Esophagus muscularis mucosa (tissue), 4 donors: ENCODE results near the gene NCAPH2. TPM values are rescaled to one million over a fixed set of nuclear protein-coding genes. Genes with fewer than 3 reads are reported as not detected.

Experiments
- DNase-seq: peaks from one replicate; pipeline ENCODE4 v3.0.0-alpha.2; 2017; ENCODE audit errors: extremely low spot score
- H3K27ac ChIP-seq, 4 donors: fragments of 200-600 bp; sonication (generic); replicated peaks in 1 of 4; 1 replicate in 3 of 4; 2 replicates in 1 of 4; pipeline ENCODE4 v1.5.1; 2016 to 2019; ENCODE audit warnings: mild to moderate bottlenecking in 1 of 4
- H3K27me3 ChIP-seq, 4 donors: fragments of 200-600 bp; sonication (generic); one replicate each; pipeline versions ENCODE4 v1.5.1 to v1.6.0; 2016 to 2019
- H3K36me3 ChIP-seq, 4 donors: fragments of 200-600 bp; sonication (generic); one replicate each; pipeline ENCODE4 v1.5.1; 2016 to 2019
- H3K4me1 ChIP-seq, 4 donors: fragments of 200-600 bp; sonication (generic); one replicate each; pipeline ENCODE4 v1.5.1; 2016 to 2019
- H3K4me3 ChIP-seq, 4 donors: fragments of 200-600 bp; sonication (generic); 1 replicate in 2 of 4; 2 replicates in 2 of 4; pipeline ENCODE4 v1.5.1; 2016 to 2019; ENCODE audit warnings: mild to moderate bottlenecking in 4 of 4, moderate library complexity in 1 of 4
- H3K9me3 ChIP-seq, 4 donors: fragments of 200-600 bp; sonication (generic); 1 replicate in 3 of 4; 2 replicates in 1 of 4; pipeline ENCODE4 v1.5.1; 2016 to 2019
- CTCF ChIP-seq, 3 experiments: fragments of 200-600 bp in 2 of 3; fragments of 450-650 bp in 1 of 3; sonication (generic) in 2 of 3; IDR thresholded peaks; one replicate each; pipeline ENCODE4 v1.5.1; 2017 to 2019; ENCODE audit warnings: antibody characterized with exemption in 3 of 3, mild to moderate bottlenecking in 2 of 3, moderate library complexity in 1 of 3
- EP300 ChIP-seq: sonication (generic); formaldehyde crosslinking; IDR thresholded peaks from one replicate; pipeline ENCODE4 v1.6.1; 2017; ENCODE audit warnings: antibody characterized with exemption
- POLR2A ChIP-seq: fragments of 450-650 bp; IDR thresholded peaks from one replicate; pipeline ENCODE4 v1.6.1; 2017; ENCODE audit warnings: antibody characterized with exemption, moderate library complexity, mild to moderate bottlenecking, low read depth
- POLR2AphosphoS5 ChIP-seq, 2 donors: sonication (generic); formaldehyde crosslinking; IDR thresholded peaks; one replicate each; pipeline ENCODE4 v1.6.1; 2017; ENCODE audit warnings: antibody characterized with exemption in 2 of 2
- WGBS: methylation state at CpG from one replicate; pipeline ENCODE4 v1.1.5; 2018; 5-methylcytosine and 5-hydroxymethylcytosine counted together
- intact Hi-C: fragments of 100-400 bp; cut with DNase I; formaldehyde crosslinking; loops from one replicate; pipeline ENCODE4 v1.15.1; 2023
- total RNA-seq, 4 donors: library from RNA; depleted of rRNA; stranded (reverse); fragments of >200 nt; gene quantifications; one replicate each; pipeline versions ENCODE4 v1.1.0 to v1.2.1, GENCODE V29; 2016

Gene NCAPH2
- total RNA-seq, 4 donors from 2014 or later, result 30.3 to 44.6 (median 41.7) TPM

DNA sequence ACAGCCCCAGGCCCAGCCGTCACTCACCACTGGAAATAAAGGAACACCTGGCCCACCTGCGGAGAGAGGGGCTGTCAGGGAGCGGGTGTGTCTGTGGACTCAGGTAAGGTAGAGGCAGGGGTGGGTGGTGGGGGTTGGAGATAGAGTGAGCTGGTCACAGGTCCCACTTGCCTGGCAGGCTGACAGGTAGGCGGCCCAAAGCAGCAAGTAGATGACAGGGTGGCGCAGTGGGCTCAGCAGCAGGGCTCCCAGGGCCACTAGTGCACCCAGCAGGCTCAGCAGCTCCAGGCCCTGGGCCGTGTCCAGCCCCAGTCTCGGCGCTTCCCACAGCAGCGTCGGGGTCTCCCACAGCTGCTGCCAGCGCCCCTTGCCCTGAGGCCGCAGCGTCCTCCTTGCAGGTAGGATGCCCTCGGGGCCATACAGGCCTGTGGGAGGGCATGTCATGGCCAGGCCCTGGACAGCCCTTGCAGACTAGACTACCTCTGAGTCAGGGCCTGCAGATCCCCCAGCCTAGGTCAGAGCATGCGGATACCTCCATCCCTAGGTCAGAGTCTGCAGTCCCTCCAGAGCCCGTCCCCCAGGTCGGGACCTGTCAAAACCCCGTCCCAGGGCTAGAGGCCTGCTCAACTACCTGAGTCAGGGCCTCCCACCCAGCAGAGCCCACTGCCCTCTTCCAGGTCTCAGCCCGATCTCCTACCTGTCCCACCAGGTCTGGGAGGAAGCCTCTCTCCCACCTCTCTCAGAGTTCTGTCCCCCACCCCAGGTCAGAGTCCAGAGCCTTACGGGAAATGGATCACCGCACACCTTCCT lies 1.2 kb upstream of the NCAPH2 start:
- no peak for DNase-seq
- TF ChIP-seq POLR2AphosphoS5 (IDR thresholded peaks at IDR 0.05) (no peak), CTCF (IDR thresholded peaks at IDR 0.05) (no peak), POLR2A (no peak), EP300 (no peak)

DNA sequence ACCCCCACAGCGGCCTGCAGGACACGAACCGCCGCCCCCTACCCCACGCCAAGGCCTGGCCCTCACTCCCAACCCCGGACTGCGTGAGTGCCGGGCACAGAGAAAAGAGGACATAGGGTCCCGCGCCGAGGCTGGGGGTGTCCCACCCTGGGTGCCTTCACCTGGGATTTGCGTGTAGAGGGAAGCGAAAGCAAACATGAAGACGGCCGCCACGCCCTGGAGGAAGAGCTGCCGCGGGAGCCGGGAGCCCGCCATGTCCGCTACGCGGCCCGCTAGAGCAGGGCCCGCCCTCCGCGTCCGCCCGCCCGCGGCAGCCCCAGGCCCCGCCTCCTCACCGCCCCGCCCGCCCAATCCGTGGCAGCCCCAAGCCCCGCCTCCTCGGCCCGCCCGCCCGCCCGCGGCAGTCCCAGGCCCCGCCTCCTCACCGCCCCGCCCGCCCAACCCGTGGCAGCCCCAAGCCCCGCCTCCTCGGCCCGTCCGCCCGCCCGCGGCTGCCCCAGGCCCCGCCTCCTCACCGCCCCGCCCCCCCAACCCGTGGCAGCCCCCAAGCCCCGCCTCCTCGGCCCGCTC lies 518 bp upstream of the NCAPH2 start, which contains the start of gene LMF2:
Gene LMF2, minus strand, starts transcription at position 282 of the 570 bp plus-strand sequence. Its CDS starts 27 bp downstream, at position 255.
- Histone ChIP-seq H3K4me1 (peaks cover 27 to 44% (median 35%) of the 10 kb centered on the region in 4 donors), H3K36me3 (peaks cover 29 to 48% (median 38%) of the 10 kb centered on the region in 4 donors), H3K27me3 (no peaks in the 10 kb centered on the region), H3K27ac (peak within 1 kb of the TSS; percentile 92 to 98 (median 96)), H3K9me3 (no peaks in the 10 kb centered on the region), H3K4me3 (peak within 1 kb of the TSS; percentile 87 to 98 (median 95))
- WGBS, result 0% methylated on average over 14 of the region's 62 CpGs
- intact Hi-C loops, result loop anchor here (5.0 kb wide), 2 partner anchors 35 to 60 kb away; no protein-coding TSS in a partner anchor
- TF ChIP-seq POLR2AphosphoS5 (IDR thresholded peaks at IDR 0.05) (peak; percentile 58 to 72), POLR2A (no peak), EP300 (no peak), CTCF (IDR thresholded peaks at IDR 0.05) (no peak)
- peak; percentile 99 for DNase-seq

More for the DNA sequence above, 1.2 kb upstream of the NCAPH2 start:
- WGBS, result 28% methylated on average over 15 of the region's 21 CpGs
- H3K9me3 ChIP-seq, result no peaks in the 10 kb centered on the region
- peaks cover 27 to 44% (median 35%) of the 10 kb centered on the region in 4 donors for H3K4me1 ChIP-seq
- peak overlapping the region; percentile 83 to 98 (median 96) for H3K27ac ChIP-seq
- peak overlapping the region; percentile 73 to 98 (median 86) for H3K4me3 ChIP-seq
- intact Hi-C loops, result loop anchor here (5.0 kb wide), 2 partner anchors 35 to 60 kb away; no protein-coding TSS in a partner anchor
- H3K36me3 ChIP-seq, result peaks cover 31 to 55% (median 40%) of the 10 kb centered on the region in 4 donors
- H3K27me3 ChIP-seq, result no peaks in the 10 kb centered on the region

DNA sequence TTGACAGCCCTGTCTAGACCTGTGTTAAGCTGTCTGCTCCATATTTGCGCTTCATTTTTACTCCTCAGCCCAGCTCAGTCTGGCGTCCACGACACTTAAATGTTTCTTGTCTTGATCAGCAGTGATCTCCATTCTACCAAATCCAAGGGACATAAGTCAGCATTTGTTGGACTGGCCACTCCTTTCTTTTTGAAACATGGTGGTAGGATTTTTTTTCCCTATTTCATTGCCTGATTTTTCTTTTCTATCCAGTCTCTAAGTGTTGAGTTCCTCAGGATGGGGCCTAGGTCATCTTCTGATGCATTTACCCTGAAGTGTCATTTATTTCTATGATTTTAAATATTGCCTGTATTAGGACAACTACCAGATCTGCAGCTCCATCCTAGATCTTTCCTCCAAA lies 873 bp downstream of the NCAPH2 start:
- 7% methylated on average over 3 of the region's 3 CpGs for WGBS
- peaks cover 27 to 46% (median 38%) of the 10 kb centered on the region in 4 donors for H3K4me1 ChIP-seq
- DNase-seq, result no peak
- H3K36me3 ChIP-seq, result peaks cover 17 to 39% (median 25%) of the 10 kb centered on the region in 4 donors
- H3K27me3 ChIP-seq, result no peaks in the 10 kb centered on the region
- H3K9me3 ChIP-seq, result no peaks in the 10 kb centered on the region
- intact Hi-C loops, result loop anchor here (2.0 to 5.0 kb wide), 3 partner anchors 16 to 58 kb away; partner anchors contain the start of gene SCO2
- H3K4me3 ChIP-seq, result peak overlapping the region; percentile 87 to 98 (median 95)
- no peak for TF ChIP-seq EP300
- TF ChIP-seq CTCF (IDR thresholded peaks at IDR 0.05), result no peak
- TF ChIP-seq POLR2AphosphoS5 (IDR thresholded peaks at IDR 0.05), result no peak
- no peak for TF ChIP-seq POLR2A
- peak overlapping the region; percentile 92 to 98 (median 95) for H3K27ac ChIP-seq

GRCh38 chr22:50513175-50513574 lies 5.2 kb downstream of the NCAPH2 start:
- peaks cover 8 to 51% (median 29%) of the 10 kb centered on the region in 4 donors for H3K36me3 ChIP-seq
- H3K9me3 ChIP-seq, result no peaks in the 10 kb centered on the region
- no peaks in the 10 kb centered on the region for H3K27me3 ChIP-seq
- 95% methylated on average over 15 of the region's 15 CpGs for WGBS
- no peak overlapping the region for H3K27ac ChIP-seq
- no peak for TF ChIP-seq POLR2AphosphoS5 (IDR thresholded peaks at IDR 0.05)
- no peak for TF ChIP-seq CTCF (IDR thresholded peaks at IDR 0.05)
- no peak for TF ChIP-seq EP300
- TF ChIP-seq POLR2A, result no peak
- H3K4me3 ChIP-seq, result no peak overlapping the region
- no peak for DNase-seq
- intact Hi-C loops, result no loop called here
- peaks cover 15 to 22% (median 17%) of the 10 kb centered on the region in 4 donors for H3K4me1 ChIP-seq
